Activated CD4-positive, alpha-beta T cell treated with anti-CD3 and anti-CD28 coated beads, Interleukin-2, amount 50 U/mL, for 1 hour (primary cell): ENCODE measurements around the gene ADAT3.

Experiments used
- DNase-seq: peaks from one replicate; pipeline ENCODE4 v3.0.0-alpha.2; 2020

The ADAT3 gene

GRCh38 chr19:1962674-1963073, 57.5 kb downstream of the ADAT3 start:
- no peak for DNase-seq
